Ramos (cell line): Measurements from ENCODE around the gene PALD1.

ENCODE experiments used
- in situ Hi-C: fragments of 300-500 bp; cut with MboI; formaldehyde crosslinking; loops from one replicate; pipeline ENCODE4 v1.14.3; 2022; ENCODE audit warnings: low sequenced_read_pairs; ENCODE audit not compliant: unreplicated experiment

Gene PALD1

GRCh38 chr10:70498970-70499835 is 20.6 kb downstream of the PALD1 start:
- in situ Hi-C loops: loop anchor here (25.0 kb wide), 1 partner anchor 1238 kb away; no protein-coding TSS in a partner anchor

GRCh38 chr10:70499836-70500167 is 21.2 kb downstream of the PALD1 start:
- in situ Hi-C loops: loop anchor here (25.0 kb wide), 1 partner anchor 1237 kb away; no protein-coding TSS in a partner anchor

- in situ Hi-C loops: no loop called here
These were observed 21.8 kb downstream of the PALD1 start for GRCh38 chr10:70500368-70500767.

- in situ Hi-C loops: no loop called here
These were observed 22.3 kb downstream of the PALD1 start for GRCh38 chr10:70500812-70501301.

GRCh38 chr10:70502406-70502805 is 23.8 kb downstream of the PALD1 start:
- in situ Hi-C loops: no loop called here

GRCh38 chr10:70503776-70504175 is 25.2 kb downstream of the PALD1 start:
- in situ Hi-C loops: no loop called here

GRCh38 chr10:70504521-70505358 is 26.2 kb downstream of the PALD1 start:
- in situ Hi-C loops: no loop called here

- in situ Hi-C loops: no loop called here
These were observed 27.3 kb downstream of the PALD1 start for GRCh38 chr10:70505908-70506307.

GRCh38 chr10:70507966-70508365 is 29.4 kb downstream of the PALD1 start:
- in situ Hi-C loops: no loop called here

GRCh38 chr10:70508912-70509756 is 30.6 kb downstream of the PALD1 start:
- in situ Hi-C loops: no loop called here

- in situ Hi-C loops: no loop called here
These were observed 31.2 kb downstream of the PALD1 start for GRCh38 chr10:70509757-70510147.

GRCh38 chr10:70510453-70510852 is 31.9 kb downstream of the PALD1 start:
- in situ Hi-C loops: no loop called here

GRCh38 chr10:70510904-70511303 is 32.3 kb downstream of the PALD1 start:
- in situ Hi-C loops: no loop called here

- in situ Hi-C loops: no loop called here
These were observed 33.6 kb downstream of the PALD1 start for GRCh38 chr10:70512149-70512639.

- in situ Hi-C loops: no loop called here
These were observed 35.3 kb downstream of the PALD1 start for GRCh38 chr10:70513848-70514309.

- in situ Hi-C loops: no loop called here
These were observed 36.0 kb downstream of the PALD1 start for GRCh38 chr10:70514591-70514990.

GRCh38 chr10:70515035-70515667 is 36.6 kb downstream of the PALD1 start:
- in situ Hi-C loops: no loop called here

GRCh38 chr10:70518695-70519094 is 40.1 kb downstream of the PALD1 start:
- in situ Hi-C loops: no loop called here

- in situ Hi-C loops: loop anchor here (10.0 kb wide), 1 partner anchor 48 kb away; the partner anchor contains the start of gene PALD1
These were observed 44.5 kb downstream of the PALD1 start for GRCh38 chr10:70523057-70523456.
